LHCN-M2 (cell line): Measurements from ENCODE around the gene EVI5. TPM values are rescaled to one million over a fixed set of nuclear protein-coding genes. Genes with fewer than 3 reads are reported as not detected.
"Not testable (repeated sequence)": the region's sequence is repeated elsewhere in the genome, so short reads cannot be mapped to it uniquely, and the experiment has no call there.

ENCODE experiments used
- DNase-seq: peaks from one replicate; pipeline ENCODE4 v3.0.0-alpha.2; 2012; ENCODE audit warnings: low read depth
- total RNA-seq: library from RNA; depleted of rRNA; stranded (reverse); fragments of >200 nt; gene quantifications from 2 replicates; pipeline ENCODE4 v1.2.3, GENCODE V29; 2014

Gene EVI5
- total RNA-seq, 1 experiment from 2014 or later = 15.6 TPM

DNA sequence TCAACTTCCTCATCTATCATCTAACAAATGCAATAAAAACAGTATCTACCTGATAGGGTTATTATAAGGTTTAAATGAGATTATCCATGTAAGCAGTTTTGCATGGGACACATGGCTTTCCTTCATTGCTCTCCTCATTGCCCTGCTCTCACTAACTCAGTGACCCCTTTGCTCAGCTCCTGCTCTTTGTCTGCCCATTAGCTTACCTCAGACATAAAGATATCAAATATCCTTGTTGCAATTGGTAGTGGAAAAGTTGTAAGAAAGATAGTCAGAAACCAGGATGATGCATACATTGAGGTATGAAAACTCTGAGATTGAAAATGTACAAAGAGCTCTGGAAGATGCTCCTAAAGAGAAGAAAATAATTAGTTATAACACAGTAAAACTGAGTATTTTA, 89.8 kb downstream of the EVI5 start:
- no peak for DNase-seq

DNA sequence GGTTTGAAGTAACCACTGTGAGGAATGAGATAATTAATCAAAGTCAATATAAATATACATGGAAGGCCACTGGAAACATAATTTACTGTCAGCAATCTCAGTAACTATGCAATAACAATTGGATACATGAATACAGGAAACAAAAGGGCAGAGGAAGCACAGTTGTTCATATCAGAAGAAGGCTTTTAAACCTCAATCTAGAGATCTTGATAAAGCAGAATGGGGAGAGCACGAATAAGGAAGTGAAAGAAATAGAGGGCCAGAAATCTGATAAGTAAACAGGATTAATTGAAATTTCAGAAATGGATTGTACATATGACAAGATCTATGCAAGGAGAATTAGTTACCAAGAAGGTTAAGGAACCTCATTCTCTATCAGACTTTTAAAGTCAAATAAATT, 93.0 kb downstream of the EVI5 start:
- no peak for DNase-seq

DNA sequence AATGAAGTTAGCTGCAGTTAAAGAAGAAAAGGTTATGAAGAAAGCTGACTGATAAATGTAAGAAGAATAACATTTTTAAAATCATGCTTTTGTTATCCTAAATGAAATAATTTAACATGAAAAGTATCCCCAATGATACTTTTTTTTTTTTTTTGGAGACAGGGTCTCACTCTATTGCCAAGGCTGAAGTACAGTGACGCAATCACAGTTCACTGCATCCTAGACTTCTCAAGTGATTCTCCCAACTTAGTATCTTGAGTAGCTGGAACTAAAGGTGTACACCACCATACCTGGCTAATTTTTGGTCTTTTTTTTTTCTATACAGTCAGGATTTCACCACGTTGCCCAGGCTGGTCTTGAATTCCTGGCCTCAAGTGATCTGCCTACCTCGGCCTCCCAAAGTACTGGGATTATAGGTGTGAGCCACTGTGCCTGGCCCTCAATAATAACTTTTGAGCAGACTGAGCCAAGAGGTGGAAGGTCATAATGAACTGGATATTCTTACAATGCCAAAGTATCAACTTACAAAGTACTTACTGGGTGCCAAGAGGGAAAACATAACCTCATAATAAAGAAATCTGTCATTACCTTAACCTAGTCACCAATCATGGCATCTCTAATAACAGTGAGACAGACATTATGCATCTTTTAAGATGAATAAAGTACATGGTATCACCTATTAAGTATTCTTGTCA, 94.5 kb downstream of the EVI5 start:
- DNase-seq = no peak

DNA sequence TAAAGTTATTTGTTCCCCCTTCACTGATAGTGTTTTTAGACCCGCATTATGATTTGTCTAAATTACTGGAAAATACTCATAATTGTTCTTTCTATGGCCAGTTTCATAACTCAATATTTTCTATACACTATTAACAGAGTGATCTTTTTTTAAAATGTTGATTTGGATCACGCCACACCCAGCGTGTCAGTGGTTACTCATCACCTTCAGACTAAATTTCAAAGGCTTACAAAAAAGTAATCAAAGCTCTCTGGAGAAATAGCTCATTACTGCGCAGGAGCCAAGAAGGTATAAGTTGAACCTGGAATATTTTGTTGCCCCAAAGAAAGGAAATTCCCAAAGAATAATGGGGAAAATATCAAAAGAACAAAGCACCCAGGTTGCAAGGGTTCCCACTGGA, 104.9 kb downstream of the EVI5 start:
- DNase-seq = peak; percentile 8

DNA sequence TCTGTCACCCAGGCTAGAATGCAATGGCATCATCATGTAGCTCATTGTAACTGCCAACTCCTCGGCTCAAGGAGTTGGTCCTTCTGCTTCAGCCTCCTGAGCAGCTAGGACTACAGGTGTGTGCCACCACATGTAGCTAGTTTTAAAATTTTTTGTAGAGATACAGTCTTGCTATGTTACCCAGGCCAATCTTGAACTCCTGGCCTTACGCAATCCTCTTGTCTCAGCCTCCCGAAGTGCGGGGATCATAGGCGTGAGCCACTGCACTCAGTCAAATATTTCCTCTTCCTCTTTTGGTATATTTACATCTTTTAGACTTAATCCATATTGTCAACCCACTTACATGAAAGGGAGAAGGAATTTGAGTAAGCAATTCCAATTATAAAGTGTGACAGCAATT, 121.1 kb downstream of the EVI5 start:
- DNase-seq = no peak

DNA sequence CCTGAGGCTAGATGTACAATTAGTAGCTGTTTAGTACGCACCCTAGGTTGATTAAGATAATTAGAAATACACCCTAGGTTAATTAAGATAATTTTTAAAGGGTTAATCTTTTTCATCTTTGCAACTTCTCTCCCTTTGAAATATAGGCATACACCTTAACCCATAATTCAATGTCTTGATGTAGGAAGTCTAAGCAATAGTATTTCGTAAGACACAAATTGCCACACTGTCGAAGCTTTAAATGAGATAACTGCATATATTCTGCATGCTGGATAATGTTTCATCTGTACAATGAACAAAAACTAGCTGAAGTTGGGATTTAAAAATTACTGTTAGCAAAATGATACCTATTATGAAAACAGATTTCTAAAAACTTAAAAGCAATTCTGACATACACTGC, 122.9 kb downstream of the EVI5 start:
- no peak for DNase-seq

DNA sequence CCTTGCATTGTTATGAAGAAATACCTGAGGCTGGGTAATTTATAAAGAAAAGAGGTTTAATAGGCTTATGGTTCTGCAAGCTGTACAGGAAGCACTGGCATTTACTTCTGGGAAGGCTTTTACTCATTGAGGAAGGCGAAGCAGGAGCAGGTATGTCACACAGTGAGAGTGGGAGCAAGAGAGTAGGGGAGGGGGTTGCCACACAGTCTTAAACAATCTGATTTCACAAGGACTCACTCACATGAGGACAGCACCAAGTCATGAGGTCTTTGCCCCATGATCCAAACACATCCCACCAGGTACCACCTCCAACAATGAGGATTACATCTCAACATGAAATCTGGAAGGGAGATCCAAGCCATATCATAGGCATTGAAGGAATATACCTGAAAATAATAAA, 127.2 kb downstream of the EVI5 start:
- no peak for DNase-seq

DNA sequence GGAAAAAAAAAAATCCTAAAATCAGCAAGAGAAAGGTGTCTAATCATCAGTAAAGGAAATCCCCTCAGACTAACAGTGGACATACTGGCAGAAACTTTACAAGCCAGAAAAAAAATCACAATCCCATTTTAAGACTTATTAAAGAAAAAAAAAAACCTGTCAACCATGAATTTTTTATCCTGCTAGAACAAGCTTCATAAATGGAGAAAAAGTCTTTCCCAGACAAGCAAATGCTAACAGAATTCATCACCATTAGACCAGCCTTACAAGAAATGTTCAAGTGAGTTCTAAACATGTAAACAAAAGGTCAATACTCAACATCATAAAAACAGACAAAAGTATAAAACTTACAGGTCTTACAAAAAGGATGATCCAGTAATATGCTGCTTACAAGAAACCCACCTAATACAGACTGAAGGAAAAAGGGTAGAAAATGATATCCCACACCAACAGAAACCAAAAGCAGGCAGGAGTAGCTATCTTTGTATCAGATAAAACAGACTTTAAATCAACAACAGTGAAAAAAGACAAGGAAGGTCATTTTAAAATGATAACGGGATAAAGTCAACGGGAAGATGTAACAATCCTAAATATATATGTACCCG, 129.6 kb downstream of the EVI5 start:
- DNase-seq = peak; percentile 4

DNA sequence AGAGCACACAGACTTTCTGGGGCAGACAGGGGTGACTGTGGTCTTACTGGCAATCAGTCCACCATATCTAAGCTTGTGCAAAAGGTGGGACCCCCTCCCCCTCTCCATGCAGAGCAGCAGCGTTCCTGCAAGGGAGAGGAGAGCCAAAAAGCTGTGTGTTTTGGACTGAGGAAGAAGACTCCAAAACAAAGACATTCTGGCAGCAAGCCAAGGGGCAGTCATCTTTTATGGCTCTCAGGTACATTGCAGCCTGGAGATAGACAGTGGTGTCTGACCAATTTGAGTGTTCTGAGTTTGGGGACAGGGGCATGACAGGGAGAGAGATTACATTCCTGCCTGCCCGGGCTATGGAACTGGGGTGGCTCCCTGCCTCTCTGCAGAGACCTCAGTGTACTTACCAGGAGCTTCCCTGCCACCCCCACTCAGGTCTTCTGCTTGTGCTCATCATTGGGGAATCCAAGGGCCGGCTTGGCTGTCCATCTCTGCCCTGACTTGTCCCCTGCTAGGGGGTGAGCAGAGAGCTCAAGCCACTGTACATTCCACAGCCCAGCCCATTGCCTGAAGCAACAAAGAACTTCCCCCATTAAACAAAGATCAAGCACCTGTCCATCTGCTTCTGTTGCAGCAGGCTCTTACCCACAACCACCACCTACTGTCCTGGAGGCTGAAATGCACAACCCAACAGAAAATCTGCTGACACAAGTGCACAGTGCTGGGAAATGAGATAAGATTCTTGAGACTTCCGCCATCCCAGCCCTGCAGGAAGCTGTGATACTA, 131.1 kb downstream of the EVI5 start:
- no peak for DNase-seq

DNA sequence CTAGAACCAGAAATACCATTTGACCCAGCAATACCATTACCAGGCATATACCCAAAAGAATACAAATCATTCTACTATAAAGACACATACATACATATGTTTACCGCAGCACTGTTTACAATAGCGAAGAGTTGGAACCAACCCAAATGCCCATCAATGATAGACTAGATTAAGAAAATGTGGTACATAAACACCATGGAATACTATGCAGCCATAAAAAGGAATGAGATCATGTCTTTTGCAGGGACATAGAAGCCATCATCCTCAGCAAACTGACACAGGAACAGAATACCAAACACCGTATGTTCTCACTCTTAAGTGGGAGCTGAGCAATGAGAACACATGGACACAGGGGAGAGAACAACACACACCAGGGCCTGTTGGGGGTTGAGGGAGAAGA, 144.2 kb downstream of the EVI5 start:
- not testable (repeated sequence) for DNase-seq

DNA sequence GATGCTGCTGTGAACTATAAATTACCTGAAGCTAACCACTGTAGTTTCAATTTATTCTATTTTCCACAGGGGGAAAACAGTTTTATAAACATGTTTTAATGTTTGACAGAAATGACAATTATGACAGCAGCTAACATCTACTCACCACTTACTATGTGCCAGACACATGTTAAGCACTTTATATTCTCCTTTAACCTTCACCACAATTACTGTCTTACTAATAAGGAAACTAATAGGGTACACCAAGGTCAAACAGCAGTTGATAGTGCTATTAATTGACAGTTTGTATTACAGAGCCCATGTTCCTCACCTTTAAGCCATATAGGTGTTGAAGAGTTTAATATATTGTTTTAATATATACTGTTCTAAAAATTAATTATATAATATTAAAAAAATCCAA, 146.4 kb downstream of the EVI5 start:
- no peak for DNase-seq

DNA sequence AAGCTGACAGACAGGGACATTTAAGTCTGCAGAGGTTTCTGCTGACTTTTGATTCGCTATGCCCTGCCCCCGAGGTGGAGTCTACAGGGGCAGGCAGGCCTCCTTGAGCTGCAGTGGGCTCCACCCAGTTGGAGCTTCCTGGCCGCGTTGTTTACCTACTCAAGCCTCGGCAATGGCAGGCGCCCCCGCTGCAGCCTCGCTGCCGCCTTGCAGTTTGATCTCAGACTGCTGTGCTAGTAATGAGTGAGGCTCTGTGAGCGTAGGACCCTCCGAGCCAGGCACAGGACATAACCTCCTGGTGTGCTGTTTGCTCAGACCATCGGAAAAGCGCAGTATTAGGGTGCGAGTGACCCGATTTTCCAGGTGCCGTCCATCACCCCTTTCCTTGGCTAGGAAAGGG, 149.7 kb downstream of the EVI5 start:
- not testable (repeated sequence) for DNase-seq

DNA sequence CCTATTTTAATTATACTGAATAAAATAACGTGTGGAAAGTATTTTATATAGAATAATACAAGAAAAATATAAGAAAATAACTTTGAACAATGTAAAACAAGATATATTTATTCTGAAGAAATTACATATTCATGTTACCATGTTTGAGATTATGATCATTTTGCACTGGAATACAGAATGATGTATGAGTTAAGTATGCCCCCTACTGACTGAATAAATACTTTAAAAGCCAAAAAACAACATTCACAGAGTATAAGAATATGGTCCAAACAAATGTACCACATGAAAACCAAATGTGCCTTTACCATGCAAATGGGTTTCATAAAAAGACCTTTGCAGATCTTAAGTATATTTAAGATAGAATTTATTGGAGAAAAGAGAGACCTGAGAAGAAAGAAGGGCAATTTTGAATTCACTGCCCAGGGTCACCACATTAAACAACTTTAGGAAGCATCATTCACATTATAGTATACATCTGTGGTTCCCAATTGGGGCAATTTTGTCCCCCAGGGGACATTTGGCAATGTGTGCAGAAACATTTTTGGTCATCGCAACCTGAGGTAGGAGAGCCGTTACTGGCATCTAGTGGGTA, 161.6 kb downstream of the EVI5 start:
- DNase-seq = peak; percentile 15

DNA sequence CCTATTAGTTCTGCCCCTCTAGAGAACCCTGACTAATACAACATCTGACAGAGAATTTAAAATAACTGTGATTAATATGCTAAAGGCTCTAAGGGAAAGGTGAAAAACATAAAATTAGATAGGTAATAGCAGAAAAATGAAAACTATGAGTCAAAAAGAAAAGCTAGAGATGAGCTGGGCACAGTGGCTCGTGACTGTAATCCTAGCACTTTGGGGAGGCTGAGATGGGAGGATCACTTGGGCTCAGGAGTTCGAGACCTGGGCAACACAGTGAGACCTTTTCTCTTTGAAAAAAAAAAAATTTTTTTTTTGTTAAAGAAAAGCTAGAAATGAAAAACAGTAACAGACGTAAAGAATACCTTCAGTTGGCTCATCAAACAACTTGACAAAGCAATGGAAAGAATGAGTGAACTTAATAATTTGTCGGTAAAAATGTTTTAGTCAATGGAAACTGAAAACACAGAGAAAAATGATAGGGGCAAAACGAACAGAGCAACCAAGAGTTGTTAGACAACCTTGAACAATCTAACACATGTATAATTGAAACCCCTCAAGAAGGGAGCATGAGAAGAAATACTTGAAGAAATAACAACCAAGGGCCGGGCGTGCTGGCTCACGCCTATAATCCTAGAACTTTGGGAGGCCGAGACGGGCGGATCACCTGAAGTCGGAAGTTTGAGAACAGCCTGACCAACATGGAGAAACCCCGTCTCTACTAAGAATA, 165.3 kb downstream of the EVI5 start:
- DNase-seq = no peak

DNA sequence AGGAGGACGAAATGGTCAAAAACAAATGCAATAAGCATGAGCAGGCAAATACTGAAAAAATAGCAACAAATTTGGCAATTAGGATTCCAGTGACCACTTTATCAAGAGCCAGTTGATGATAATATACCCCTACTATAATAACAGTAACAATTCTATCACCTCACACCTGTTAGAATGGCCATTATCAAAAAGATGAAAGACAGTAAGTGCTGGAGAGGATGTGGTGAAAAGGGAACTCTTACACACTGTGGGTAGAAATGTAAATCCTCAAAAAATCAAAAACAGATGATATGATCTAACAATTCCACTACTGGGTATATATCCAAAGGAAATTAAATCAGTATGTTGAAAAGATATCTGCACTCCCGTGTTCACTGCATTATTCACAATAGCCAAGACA, 183.9 kb downstream of the EVI5 start:
- no peak for DNase-seq

DNA sequence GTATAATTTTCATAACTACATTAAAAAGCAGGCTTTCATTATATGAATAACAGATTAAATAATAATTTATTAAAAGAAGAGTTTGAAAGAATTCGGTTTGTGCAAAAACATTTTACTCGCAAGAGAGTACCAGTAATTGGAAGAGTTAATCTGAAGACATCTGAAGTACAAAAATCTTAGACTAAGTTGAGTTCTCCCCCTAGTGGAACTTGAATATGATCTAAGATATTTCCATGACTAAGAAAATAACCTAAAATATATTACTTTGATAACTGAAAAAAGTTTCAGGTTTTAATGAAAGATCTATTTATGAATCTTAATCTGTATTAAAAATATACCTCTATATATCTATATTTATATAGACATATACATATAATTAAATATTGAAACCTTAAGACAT, 185.7 kb downstream of the EVI5 start:
- peak; percentile 47 for DNase-seq

DNA sequence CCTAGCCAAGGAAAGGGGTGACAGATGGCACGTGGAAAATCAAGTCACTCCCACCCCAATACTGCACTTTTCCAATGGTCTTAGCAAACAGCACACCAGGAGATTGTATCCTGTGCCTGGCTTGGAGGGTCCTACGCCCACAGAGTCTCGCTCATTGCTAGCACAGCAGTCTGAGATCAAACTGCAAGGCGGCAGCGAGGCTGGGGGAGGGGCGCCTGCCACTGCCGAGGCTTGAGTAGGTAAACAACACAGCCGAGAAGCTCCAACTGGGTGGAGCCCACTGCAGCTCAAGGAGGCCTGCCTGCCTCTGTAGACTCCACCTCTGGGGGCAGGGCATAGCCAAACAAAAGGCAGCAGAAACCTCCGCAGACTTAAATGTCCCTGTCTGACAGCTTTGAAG, 195.5 kb downstream of the EVI5 start:
- DNase-seq = not testable (repeated sequence)

DNA sequence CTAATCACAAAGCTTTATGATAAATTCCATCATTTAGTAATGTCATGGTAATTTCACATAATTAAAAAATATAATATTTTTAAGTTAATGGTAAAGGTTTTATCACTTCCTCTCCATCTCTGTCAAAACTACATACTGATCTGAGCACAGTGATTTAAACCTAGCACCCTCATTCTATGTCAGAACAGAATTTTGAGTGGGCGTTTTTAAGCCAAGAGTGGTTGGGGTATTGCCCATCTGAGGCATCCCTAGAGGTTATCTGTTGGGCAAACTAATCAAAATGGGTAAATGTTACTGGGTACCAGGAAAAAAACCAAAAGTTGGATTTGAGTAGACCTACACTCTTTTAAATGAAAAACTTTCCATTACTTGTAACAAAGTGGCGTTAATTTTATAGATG, 197.5 kb downstream of the EVI5 start:
- no peak for DNase-seq

DNA sequence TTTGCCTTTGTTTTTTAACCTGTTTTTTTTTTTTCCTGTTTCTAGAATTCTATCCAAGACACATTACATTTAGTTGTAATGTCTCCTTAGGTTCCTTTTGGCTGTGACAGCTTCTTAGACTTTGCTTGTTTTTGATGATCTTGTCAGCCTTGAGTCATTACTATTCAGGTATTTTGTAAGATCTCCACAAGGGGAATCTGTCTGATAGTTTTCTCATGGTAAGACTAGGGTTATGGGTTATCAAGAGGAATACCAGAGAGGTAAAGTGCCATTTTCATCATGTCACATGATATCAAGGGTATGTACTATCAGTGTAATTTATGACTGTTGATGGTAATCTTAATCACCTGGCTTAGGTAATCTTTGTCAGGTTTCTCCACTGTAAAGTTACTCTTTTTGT, 199.1 kb downstream of the EVI5 start:
- peak; percentile 17 for DNase-seq

DNA sequence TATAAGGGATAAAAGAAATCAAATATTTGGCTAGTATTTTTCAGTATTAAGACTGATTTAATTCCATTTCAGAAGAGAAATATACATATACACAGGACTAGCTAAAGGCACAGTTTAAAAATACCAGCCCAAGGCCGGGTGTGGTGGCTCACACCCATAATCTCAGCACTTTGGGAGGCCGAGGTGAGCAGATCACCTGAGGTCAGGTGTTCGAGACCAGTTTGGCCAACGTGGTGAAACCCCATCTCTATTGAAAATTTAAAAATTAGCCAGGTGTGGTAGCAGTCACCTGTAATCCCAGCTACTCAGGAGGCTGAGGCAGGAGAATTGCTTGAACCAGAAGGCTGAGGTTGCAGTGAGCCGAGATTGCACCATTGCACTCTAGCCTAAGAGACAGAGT, 200.1 kb downstream of the EVI5 start:
- DNase-seq = not testable (repeated sequence)

DNA sequence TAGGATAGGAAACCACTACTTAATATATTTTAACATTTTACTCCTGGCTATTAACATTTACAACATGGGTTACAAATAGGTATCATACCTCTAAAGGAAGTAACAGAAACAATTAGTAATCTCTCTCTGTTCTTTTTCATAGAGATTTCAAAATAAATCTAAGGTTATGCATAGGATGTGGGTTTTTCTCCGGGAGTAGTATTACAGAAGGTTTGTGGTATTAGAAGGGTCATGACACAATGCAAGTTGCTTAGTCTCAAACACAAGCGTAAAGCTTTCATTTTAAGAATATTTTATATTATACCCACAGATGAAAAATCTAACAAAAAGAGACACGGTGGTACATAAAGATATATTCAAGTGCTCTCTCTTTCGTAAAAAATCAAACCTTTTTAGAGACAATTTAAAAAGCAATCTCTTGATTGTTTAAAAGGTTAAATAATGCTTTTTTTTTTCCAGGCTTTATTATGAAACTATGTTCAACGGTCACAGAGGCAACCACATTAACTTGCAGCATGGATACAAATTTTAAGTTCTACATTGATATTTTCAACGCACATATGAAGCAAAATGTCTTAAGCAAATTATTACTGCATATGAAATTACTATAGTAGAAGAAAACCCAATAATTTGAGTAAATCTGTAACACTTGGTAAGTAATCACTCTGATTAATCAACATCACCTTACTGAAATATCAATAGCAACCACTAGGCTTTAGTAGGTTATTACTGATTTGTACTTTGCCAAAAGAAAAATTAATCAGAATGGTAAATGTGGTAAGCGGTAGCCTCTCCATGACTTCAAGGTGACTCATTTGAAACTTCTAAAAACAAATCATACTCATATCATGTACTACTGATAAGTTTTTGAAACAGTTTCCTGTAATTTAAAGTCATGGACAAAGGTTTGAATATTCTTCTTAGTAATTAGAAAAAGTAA, 200.8 kb downstream of the EVI5 start:
- peak; percentile 89 for DNase-seq
